ENCODE data around the gene PIP4K2B.
A peak's percentile ranks its signal among the peaks of the same experiment; 100 is the strongest.

PIP4K2B gene

GRCh38 chr17:38751808-38752307 lies 47.5 kb downstream of the PIP4K2B start:
- H3K23ac ChIP-seq (ENCODE audit: low read length): no peak overlapping the region
- no peaks in the 10 kb centered on the region for H3K27me3 ChIP-seq (ENCODE audit: insufficient read depth, low read length)
- peak overlapping the region; percentile 42 for H3K9ac ChIP-seq (ENCODE audit: low read length)
- peak overlapping the region; percentile 89 for H3K4me3 ChIP-seq (ENCODE audit: low read depth, low read length)
- no CpG with 5 or more reads among the region's 44 CpGs for WGBS (ENCODE audit: extremely low coverage, insufficient coverage, insufficient read length)
- H3K27ac ChIP-seq (ENCODE audit: low read depth, low read length): peak overlapping the region; percentile 28
- H2AFZ ChIP-seq (ENCODE audit: insufficient read depth, low read length, poor library complexity): peak overlapping the region; percentile 67
- peak overlapping the region; percentile 94 for H3K4me2 ChIP-seq (ENCODE audit: low read length)
- H3K18ac ChIP-seq (ENCODE audit: low read length): no peak overlapping the region
- H2BK120ac ChIP-seq (ENCODE audit: insufficient read depth, low read length, poor library complexity): no peak overlapping the region
- H2BK12ac ChIP-seq (ENCODE audit: low read length): no peak overlapping the region
- H3K9me3 ChIP-seq (ENCODE audit: insufficient read depth, low read depth, low read length): no peaks in the 10 kb centered on the region
- peaks cover 20 to 23% of the 10 kb centered on the region in 2 experiments for H3K36me3 ChIP-seq (ENCODE audit: control insufficient read depth in 1 of 2, insufficient read depth in 2 of 2, low read length in 2 of 2)
- peak; percentile 77 to 88 for DNase-seq
- H3K79me2 ChIP-seq (ENCODE audit: control insufficient read depth, insufficient read depth, low read length, poor library complexity): peaks cover 27% of the 10 kb centered on the region
- no peak overlapping the region for H4K12ac ChIP-seq (ENCODE audit: low read depth, low read length)
- H2BK5ac ChIP-seq (ENCODE audit: low read depth, low read length, poor library complexity): no peak overlapping the region
- H3K4ac ChIP-seq (ENCODE audit: low read depth, low read length): no peak overlapping the region
- H4K91ac ChIP-seq (ENCODE audit: low read depth, low read length): no peak overlapping the region
- H2AK5ac ChIP-seq (ENCODE audit: low read length): no peak overlapping the region
- peaks cover 30% of the 10 kb centered on the region for H3K79me1 ChIP-seq (ENCODE audit: low read length)
- H3K14ac ChIP-seq (ENCODE audit: low read length): peak overlapping the region; percentile 12
- H4K8ac ChIP-seq (ENCODE audit: low read depth, low read length): peak overlapping the region; percentile 30
- peaks cover 8 to 13% of the 10 kb centered on the region in 2 experiments for H3K4me1 ChIP-seq (ENCODE audit: control insufficient read depth in 1 of 2, insufficient read depth in 2 of 2, low read length in 2 of 2)

GRCh38 chr17:38751144-38751807 lies 48.1 kb downstream of the PIP4K2B start:
- H3K14ac ChIP-seq (ENCODE audit: low read length): no peak overlapping the region

GRCh38 chr17:38750312-38751121 lies 48.8 kb downstream of the PIP4K2B start:
- Histone ChIP-seq H3K4me2 (ENCODE audit: low read length) (peak overlapping the region; percentile 89), H3K79me1 (ENCODE audit: low read length) (peaks cover 30% of the 10 kb centered on the region), H3K18ac (ENCODE audit: low read length) (no peak overlapping the region), H3K27ac (ENCODE audit: low read depth, low read length) (no peak overlapping the region), H4K91ac (ENCODE audit: low read depth, low read length) (peak overlapping the region; percentile 1), H4K12ac (ENCODE audit: low read depth, low read length) (no peak overlapping the region), H3K36me3 (ENCODE audit: control insufficient read depth in 1 of 2, insufficient read depth in 2 of 2, low read length in 2 of 2) (peaks cover 12 to 15% of the 10 kb centered on the region in 2 experiments), H2AFZ (ENCODE audit: insufficient read depth, low read length, poor library complexity) (no peak overlapping the region), H2BK120ac (ENCODE audit: insufficient read depth, low read length, poor library complexity) (no peak overlapping the region), H2BK12ac (ENCODE audit: low read length) (no peak overlapping the region), H3K4me3 (ENCODE audit: low read depth, low read length) (no peak overlapping the region), H4K8ac (ENCODE audit: low read depth, low read length) (peak overlapping the region; percentile 2), H3K79me2 (ENCODE audit: control insufficient read depth, insufficient read depth, low read length, poor library complexity) (peaks cover 38% of the 10 kb centered on the region), H2BK5ac (ENCODE audit: low read depth, low read length, poor library complexity) (no peak overlapping the region), H3K27me3 (ENCODE audit: insufficient read depth, low read length) (no peaks in the 10 kb centered on the region), H3K4me1 (ENCODE audit: control insufficient read depth in 1 of 2, insufficient read depth in 2 of 2, low read length in 2 of 2) (peaks cover 15 to 24% of the 10 kb centered on the region in 2 experiments), H3K23ac (ENCODE audit: low read length) (no peak overlapping the region), H3K14ac (ENCODE audit: low read length) (no peak overlapping the region), H3K4ac (ENCODE audit: low read depth, low read length) (no peak overlapping the region), H3K9ac (ENCODE audit: low read length) (no peak overlapping the region), H3K9me3 (ENCODE audit: insufficient read depth, low read depth, low read length) (no peaks in the 10 kb centered on the region), H2AK5ac (ENCODE audit: low read length) (no peak overlapping the region)
- DNase-seq: peak; percentile 47 to 66
- WGBS (ENCODE audit: extremely low coverage, insufficient coverage, insufficient read length): no CpG with 5 or more reads among the region's 28 CpGs

More at GRCh38 chr17:38751144-38751807, 48.1 kb downstream of the PIP4K2B start:
- H2BK120ac ChIP-seq (ENCODE audit: insufficient read depth, low read length, poor library complexity): no peak overlapping the region
- peaks cover 17 to 20% of the 10 kb centered on the region in 2 experiments for H3K36me3 ChIP-seq (ENCODE audit: control insufficient read depth in 1 of 2, insufficient read depth in 2 of 2, low read length in 2 of 2)
- no peak overlapping the region for H2AFZ ChIP-seq (ENCODE audit: insufficient read depth, low read length, poor library complexity)
- H4K8ac ChIP-seq (ENCODE audit: low read depth, low read length): no peak overlapping the region
- peaks cover 12 to 19% of the 10 kb centered on the region in 2 experiments for H3K4me1 ChIP-seq (ENCODE audit: control insufficient read depth in 1 of 2, insufficient read depth in 2 of 2, low read length in 2 of 2)
- no peak overlapping the region for H2AK5ac ChIP-seq (ENCODE audit: low read length)
- no peaks in the 10 kb centered on the region for H3K9me3 ChIP-seq (ENCODE audit: insufficient read depth, low read depth, low read length)
- no peak overlapping the region for H4K12ac ChIP-seq (ENCODE audit: low read depth, low read length)
- no peak overlapping the region for H3K23ac ChIP-seq (ENCODE audit: low read length)
- no peak overlapping the region for H3K18ac ChIP-seq (ENCODE audit: low read length)
- no peak overlapping the region for H3K4ac ChIP-seq (ENCODE audit: low read depth, low read length)
- no peak overlapping the region for H3K4me3 ChIP-seq (ENCODE audit: low read depth, low read length)
- no peak overlapping the region for H4K91ac ChIP-seq (ENCODE audit: low read depth, low read length)
- peak overlapping the region; percentile 89 for H3K4me2 ChIP-seq (ENCODE audit: low read length)
- H3K79me1 ChIP-seq (ENCODE audit: low read length): peaks cover 30% of the 10 kb centered on the region
- H3K27ac ChIP-seq (ENCODE audit: low read depth, low read length): no peak overlapping the region
- H3K9ac ChIP-seq (ENCODE audit: low read length): no peak overlapping the region
- no peak overlapping the region for H2BK12ac ChIP-seq (ENCODE audit: low read length)
- peaks cover 32% of the 10 kb centered on the region for H3K79me2 ChIP-seq (ENCODE audit: control insufficient read depth, insufficient read depth, low read length, poor library complexity)
- H2BK5ac ChIP-seq (ENCODE audit: low read depth, low read length, poor library complexity): no peak overlapping the region
- DNase-seq: no peak
- no CpG with 5 or more reads among the region's 10 CpGs for WGBS (ENCODE audit: extremely low coverage, insufficient coverage, insufficient read length)
- no peaks in the 10 kb centered on the region for H3K27me3 ChIP-seq (ENCODE audit: insufficient read depth, low read length)

GRCh38 chr17:38750044-38750311 lies 49.4 kb downstream of the PIP4K2B start:
- peak overlapping the region; percentile 1 for H4K91ac ChIP-seq (ENCODE audit: low read depth, low read length)
- no peak for DNase-seq
- H3K23ac ChIP-seq (ENCODE audit: low read length): no peak overlapping the region
- peak overlapping the region; percentile 59 for H3K9ac ChIP-seq (ENCODE audit: low read length)
- H3K18ac ChIP-seq (ENCODE audit: low read length): no peak overlapping the region
- H3K4me2 ChIP-seq (ENCODE audit: low read length): peak overlapping the region; percentile 89
- peak overlapping the region; percentile 31 for H3K27ac ChIP-seq (ENCODE audit: low read depth, low read length)
- no CpG with 5 or more reads among the region's 12 CpGs for WGBS (ENCODE audit: extremely low coverage, insufficient coverage, insufficient read length)
- peak overlapping the region; percentile 64 for H4K12ac ChIP-seq (ENCODE audit: low read depth, low read length)
- H2BK120ac ChIP-seq (ENCODE audit: insufficient read depth, low read length, poor library complexity): peak overlapping the region; percentile 0
- no peaks in the 10 kb centered on the region for H3K9me3 ChIP-seq (ENCODE audit: insufficient read depth, low read depth, low read length)
- H3K36me3 ChIP-seq (ENCODE audit: control insufficient read depth in 1 of 2, insufficient read depth in 2 of 2, low read length in 2 of 2): peaks cover 10% of the 10 kb centered on the region in 2 experiments
- H3K79me2 ChIP-seq (ENCODE audit: control insufficient read depth, insufficient read depth, low read length, poor library complexity): peaks cover 39% of the 10 kb centered on the region
- no peak overlapping the region for H2BK5ac ChIP-seq (ENCODE audit: low read depth, low read length, poor library complexity)
- H3K4ac ChIP-seq (ENCODE audit: low read depth, low read length): no peak overlapping the region
- H2AK5ac ChIP-seq (ENCODE audit: low read length): no peak overlapping the region
- peak overlapping the region; percentile 74 for H2AFZ ChIP-seq (ENCODE audit: insufficient read depth, low read length, poor library complexity)
- H3K4me1 ChIP-seq (ENCODE audit: control insufficient read depth in 1 of 2, insufficient read depth in 2 of 2, low read length in 2 of 2): peaks cover 15 to 24% of the 10 kb centered on the region in 2 experiments
- H2BK12ac ChIP-seq (ENCODE audit: low read length): no peak overlapping the region
- H3K79me1 ChIP-seq (ENCODE audit: low read length): peaks cover 30% of the 10 kb centered on the region
- H3K4me3 ChIP-seq (ENCODE audit: low read depth, low read length): peak overlapping the region; percentile 70
- peak overlapping the region; percentile 82 for H4K8ac ChIP-seq (ENCODE audit: low read depth, low read length)
- no peaks in the 10 kb centered on the region for H3K27me3 ChIP-seq (ENCODE audit: insufficient read depth, low read length)
- H3K14ac ChIP-seq (ENCODE audit: low read length): peak overlapping the region; percentile 45
